GM19035 (cell line): Measurements from ENCODE around the gene FMO5.

Experiments used
- ATAC-seq: cut with Tn5 transposase; IDR thresholded peaks from one replicate; pipeline ENCODE4 v1.9.1; 2021; ENCODE audit not compliant: unreplicated experiment

Gene FMO5, protein sequence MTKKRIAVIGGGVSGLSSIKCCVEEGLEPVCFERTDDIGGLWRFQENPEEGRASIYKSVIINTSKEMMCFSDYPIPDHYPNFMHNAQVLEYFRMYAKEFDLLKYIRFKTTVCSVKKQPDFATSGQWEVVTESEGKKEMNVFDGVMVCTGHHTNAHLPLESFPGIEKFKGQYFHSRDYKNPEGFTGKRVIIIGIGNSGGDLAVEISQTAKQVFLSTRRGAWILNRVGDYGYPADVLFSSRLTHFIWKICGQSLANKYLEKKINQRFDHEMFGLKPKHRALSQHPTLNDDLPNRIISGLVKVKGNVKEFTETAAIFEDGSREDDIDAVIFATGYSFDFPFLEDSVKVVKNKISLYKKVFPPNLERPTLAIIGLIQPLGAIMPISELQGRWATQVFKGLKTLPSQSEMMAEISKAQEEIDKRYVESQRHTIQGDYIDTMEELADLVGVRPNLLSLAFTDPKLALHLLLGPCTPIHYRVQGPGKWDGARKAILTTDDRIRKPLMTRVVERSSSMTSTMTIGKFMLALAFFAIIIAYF

DNA sequence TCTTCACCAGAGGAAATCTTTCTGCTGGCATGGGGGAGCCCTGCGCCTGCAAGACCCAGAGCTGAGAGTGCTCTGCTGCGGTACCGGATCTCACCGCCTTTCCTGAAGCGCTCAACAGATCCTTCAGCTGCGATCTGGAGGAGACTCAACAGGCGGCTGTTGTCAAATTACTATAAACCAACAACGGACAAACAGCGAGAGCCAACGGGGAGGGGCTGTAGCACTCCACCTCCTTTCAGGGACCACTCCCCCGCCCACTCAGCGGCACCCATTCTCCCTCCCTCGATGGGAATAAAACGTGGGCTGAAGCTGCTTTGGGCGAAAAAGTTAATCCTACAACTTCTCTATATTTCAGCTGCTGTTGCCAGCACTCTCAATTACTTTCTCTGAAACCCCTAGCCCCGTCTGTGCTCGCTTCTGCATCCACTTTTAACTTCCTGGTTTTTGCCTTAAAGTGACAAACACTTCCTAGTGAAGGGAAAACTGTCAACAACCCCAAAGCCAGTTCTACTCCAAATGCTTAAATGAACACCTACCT lies at the start of gene FMO5:
Gene FMO5 (minus strand): TSS at position 147 of the 538 bp plus-strand sequence. CDS start 310 bp downstream, outside the sequence.
- peak; percentile 77 for ATAC-seq

- ATAC-seq, result no peak
These were observed 48.5 kb upstream of the FMO5 start for GRCh38 chr1:147273409-147274336.

DNA sequence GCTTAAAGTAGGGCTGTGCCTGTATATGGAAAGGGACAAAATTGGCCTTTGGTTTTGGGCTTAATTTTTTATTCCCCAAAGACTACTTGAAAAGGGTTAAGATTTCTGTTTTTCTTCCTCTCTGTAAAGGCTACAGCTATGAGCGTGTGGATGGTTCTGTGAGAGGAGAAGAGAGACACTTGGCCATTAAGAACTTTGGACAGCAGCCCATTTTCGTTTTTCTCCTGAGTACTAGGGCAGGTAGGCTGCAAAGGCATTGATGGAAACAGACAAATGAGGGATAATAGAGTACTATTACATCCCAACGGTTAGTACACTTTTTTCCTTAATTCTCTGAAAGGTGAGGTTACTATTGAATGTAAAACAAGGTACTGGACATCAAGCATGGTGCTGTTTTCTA lies 46.9 kb upstream of the FMO5 start:
- no peak for ATAC-seq

DNA sequence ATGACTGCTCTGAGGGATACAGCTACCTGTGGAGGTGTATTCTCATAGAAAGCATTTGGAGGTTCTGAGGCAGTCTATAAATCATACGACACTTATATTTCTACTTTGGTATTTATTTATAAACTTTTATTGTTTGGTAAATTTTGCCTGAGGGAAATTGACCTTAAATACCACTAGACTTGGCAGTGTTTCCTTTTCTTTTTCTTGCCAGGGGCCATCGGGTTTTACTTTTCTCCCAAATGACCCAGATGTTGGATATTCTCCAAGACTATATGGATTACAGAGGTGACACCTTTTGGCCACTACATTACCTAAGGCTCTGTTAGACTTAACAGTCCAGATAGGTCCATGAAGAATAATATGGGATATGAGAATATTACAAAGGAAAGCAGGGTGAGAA lies 45.6 kb upstream of the FMO5 start:
- no peak for ATAC-seq

DNA sequence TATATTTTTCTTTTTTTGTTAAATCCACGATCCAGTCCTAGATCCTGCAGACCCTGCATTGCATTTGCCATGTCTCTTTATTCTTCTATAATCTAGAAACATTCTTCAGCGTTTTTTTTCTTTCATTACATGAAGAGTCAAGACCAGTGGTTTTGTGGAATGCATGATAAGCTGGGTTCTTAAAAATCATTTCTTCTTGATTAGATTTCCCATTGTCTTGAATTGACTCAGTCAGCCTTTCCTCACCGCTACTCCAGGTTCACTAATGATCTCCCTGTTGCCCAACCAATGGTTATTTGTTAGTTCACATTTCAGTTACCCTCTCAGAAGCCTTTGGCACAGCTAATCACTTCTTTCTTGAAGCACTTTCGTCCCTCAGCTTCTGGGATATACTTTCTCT lies 42.6 kb upstream of the FMO5 start:
- no peak for ATAC-seq

DNA sequence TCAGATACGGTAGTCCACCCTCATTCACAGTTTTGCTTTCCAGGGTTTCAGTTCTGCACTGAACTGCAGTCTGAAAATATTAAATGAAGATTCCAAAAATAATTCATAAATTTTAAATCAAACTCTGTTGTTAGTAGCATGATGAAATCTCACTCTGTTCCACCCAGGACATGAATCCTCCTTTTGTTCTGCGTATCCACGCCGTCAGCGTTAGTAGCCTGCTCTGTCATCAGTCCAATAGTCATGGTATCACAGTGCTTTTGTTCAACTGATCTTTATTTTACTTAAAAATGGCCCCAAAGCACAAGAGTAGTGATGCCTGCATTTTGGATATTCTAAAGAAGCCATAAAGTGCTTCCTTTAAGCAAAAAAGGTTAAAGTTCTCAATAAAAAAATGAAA lies 41.2 kb upstream of the FMO5 start:
- ATAC-seq, result no peak

GRCh38 chr1:147264158-147264768 lies 39.1 kb upstream of the FMO5 start:
- no peak for ATAC-seq

GRCh38 chr1:147260956-147261355 lies 35.8 kb upstream of the FMO5 start:
- no peak for ATAC-seq

- ATAC-seq, result no peak
These were observed 27.4 kb upstream of the FMO5 start for GRCh38 chr1:147252540-147252939.

DNA sequence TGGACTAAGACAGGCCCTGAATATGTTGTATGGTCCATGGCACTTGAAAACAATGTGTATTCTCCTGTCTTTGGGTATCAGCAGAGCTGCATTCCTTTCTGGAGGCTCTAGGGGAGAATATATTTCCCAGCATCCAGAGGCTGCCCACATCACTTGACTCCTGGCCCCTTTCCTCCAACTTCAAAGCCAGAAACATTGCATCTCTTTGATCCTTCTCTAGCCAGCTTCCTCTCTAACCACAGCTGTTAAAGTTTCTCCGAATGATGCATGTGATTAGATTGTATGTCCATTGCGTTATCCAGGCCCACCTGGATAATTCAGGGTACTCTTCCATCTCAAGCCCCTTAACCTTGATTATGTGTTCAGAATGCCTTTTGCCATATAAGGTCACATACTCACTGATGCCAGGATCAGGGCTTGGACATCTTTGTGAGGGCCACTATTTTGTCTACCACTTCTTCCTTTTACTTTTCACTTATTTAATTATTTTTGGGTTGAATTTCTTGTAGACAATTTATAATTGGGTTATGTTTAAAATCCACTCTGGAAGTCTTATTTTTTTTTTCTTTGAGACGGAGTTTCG lies 22.6 kb upstream of the FMO5 start:
- no peak for ATAC-seq

GRCh38 chr1:147246910-147247655 lies 21.9 kb upstream of the FMO5 start:
- no peak for ATAC-seq

DNA sequence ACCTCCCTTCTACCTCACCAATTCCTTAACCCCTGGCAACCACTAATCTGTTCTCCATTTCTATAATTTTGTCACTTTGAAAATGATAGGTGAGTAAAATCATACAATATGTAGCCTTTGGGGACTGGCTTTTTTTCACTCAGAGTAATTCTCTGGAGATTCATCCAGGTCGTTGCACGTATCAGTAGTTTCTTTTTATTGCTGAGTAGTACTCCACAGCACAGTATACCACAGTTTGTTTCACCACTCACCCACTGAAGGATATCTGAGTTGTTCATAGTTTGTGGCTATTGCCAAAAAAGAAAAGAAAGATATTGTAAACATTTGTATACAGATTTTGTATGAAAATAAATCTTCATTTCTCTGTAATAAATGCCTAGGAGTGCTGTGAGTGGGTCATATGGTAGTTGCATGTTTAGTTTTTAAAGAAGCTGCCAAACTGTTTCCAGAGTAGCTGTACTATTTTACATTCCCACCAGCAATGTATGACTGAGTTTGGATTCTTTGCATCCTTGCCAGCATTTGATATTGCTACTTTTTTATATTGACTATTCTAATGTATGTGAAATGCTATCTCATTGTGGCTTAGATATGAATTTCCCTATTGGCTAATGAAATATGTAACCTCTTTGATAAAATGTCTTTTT lies 21.0 kb upstream of the FMO5 start:
- no peak for ATAC-seq

- ATAC-seq, result no peak
These were observed 20.5 kb upstream of the FMO5 start for GRCh38 chr1:147245586-147246021.

DNA sequence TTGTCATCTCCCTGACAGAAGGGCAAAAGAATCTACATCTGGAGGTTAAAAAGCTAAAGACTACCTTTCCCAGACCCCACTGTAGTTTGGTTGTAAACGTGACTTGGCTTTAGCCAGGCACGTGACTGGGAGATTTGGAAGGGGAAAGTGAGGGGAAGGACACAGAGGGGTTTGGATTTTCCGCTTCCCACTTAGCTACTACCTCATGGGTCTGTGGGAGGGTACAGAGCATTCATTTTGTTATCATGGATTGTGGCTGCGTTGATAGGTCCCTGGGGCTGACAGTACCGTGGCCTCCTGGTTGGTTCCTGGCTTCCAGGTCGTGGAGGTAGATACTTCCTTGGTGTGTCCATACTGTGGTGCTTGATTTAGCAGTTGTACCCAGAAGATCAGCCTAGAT lies 20.0 kb upstream of the FMO5 start:
- no peak for ATAC-seq

DNA sequence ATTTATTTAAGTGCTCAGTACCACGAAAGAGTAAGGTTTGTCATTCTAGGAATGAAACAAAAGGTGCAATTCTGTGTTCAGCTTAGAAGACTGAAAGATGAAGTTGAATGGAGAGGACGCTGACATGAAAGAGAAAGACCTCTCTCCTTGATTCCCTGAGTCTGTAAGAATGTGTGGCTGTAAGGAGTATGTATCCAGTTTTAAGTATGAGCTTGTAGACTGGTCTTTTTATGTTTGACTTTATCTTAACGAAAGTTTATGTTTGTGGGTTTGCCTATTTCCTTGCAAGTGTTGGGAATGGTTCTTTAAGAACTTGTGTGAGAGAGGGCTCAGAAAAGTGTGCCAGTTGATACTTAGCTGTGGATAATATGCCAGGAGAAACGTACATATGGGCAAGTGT lies 18.7 kb upstream of the FMO5 start:
- no peak for ATAC-seq

GRCh38 chr1:147243228-147243685 lies 18.1 kb upstream of the FMO5 start:
- peak; percentile 22 for ATAC-seq

GRCh38 chr1:147242449-147243227 lies 17.5 kb upstream of the FMO5 start, which contains the start of gene CHD1L:
Gene CHD1L, plus strand, starts transcription at chr1:147242684. Its CDS starts 20 bp downstream, at chr1:147242704.
- ATAC-seq, result peak; percentile 83

DNA sequence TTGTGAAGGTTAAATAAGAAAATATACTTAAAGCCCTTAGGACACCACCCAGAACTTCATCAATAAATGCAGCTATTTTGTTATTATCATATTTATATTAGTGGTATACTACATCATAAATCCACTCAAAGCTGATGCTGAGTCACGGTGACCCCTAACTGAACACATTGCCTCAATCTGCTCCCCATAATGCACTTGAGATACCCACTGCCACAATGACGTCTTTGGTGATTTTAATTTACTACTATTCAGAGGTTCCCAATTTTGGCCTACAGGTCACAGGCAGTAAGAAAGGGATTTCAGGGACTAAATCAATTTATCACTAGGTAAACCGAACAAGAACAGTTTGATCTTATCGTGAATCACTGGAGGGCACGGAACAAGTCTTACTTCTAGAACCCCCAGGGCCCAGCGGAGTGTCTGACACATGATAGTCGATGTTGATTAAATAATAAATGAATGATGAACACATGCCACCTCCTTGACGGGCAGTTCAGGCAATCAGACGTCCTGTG lies 16.9 kb upstream of the FMO5 start:
- no peak for ATAC-seq
